ENCODE results near the gene ZNF324. TPM values are rescaled to one million over a fixed set of nuclear protein-coding genes. Genes with fewer than 3 reads are reported as not detected.

Gene ZNF324
- total and polyA plus RNA-seq, 2 of the 8 experiments (the other 6 are each of a cell fraction or from before 2014, with no cell fraction given) = 5.1 to 5.8 TPM

DNA sequence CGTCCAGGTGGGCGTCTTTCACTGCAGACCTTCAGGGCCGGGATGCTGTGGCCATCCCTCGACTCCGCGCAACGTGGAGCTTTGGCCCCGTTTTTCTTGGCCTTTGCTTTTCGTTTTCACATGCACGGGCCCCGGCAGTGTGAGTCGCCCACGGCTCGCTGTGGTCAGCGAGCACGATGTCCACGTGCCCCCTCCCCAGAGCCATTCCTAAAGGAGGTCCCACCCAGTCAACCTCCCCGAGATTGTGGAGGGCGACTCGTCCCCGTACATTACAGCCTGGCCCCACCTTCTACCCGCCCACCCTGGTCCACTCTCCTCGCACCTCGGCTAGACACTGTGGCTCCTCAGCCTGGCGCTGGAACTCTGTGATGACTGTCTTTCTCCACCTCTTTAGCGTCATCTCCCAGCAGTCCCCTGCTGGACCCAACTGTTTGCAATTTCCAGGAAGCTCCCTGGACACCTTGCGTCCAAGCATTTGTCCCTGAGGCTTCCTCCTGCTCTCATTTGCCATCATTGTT, 9.7 kb downstream of the ZNF324 start:
- CTCF ChIA-PET (ENCODE audit: partially characterized antibody) = interaction anchor here (1.0 to 1.3 kb wide), 3 partner anchors 25 to 42 kb away, joined by 3 to 4 read pairs (median 4); partner anchors contain the start of gene ZNF324B
- peak overlapping the region in 3 of 4 experiments; percentile 46 to 62 (median 53); a peak in 6 of 7 replicates for H3K9ac ChIP-seq (replicated peaks in 1 of 4; ENCODE audit: extremely low read depth in 1 of 4, low read depth in 3 of 4, low read length in 3 of 4)
- H3K27ac ChIP-seq (ENCODE audit: low read depth, low read length) = 0 out of 2 replicates have a peak overlapping the region, but pooled peaks have one; percentile 23
- no peak overlapping the region for H2BK120ac ChIP-seq (replicated peaks; ENCODE audit: low read depth, low read length)
- no peak overlapping the region for H3K23ac ChIP-seq (ENCODE audit: insufficient read length)
- H3K79me2 ChIP-seq (ENCODE audit: control insufficient read depth in 1 of 2, insufficient read depth in 2 of 2, low read length in 2 of 2) = no peaks in the 10 kb centered on the region
- H3K14ac ChIP-seq (ENCODE audit: insufficient read length) = no peak overlapping the region
- H3K79me1 ChIP-seq (ENCODE audit: low read depth, low read length) = no peaks in the 10 kb centered on the region
- DNase-seq (ENCODE audit: low read depth in 1 of 2, low spot score in 2 of 2) = no peak
- FAIRE-seq = no peak
- no peak overlapping the region for H2BK15ac ChIP-seq (ENCODE audit: low read length)
- POLR2A ChIA-PET (ENCODE audit: partially characterized antibody) = interaction anchor here (0.7 to 3.0 kb wide), 10 partner anchors 8 to 110 kb away, joined by 3 to 14 read pairs (median 3); partner anchors contain the start of genes CHMP2A and ZBTB45
- H3K18ac ChIP-seq (ENCODE audit: extremely low read depth, low read length) = peak overlapping the region; percentile 83
- peak overlapping the region; percentile 50 for H4K5ac ChIP-seq (ENCODE audit: insufficient read length, low read depth, low read length)
- H3K9me3 ChIP-seq (ENCODE audit: insufficient read depth in 2 of 2, low read depth in 1 of 2, low read length in 1 of 2) = no peaks in the 10 kb centered on the region
- 13% methylated on average over 19 of the region's 27 CpGs; no CpG with 5 or more reads in 1 of the 2 experiments for WGBS, 2 experiments (ENCODE audit: extremely low coverage in 1 of 2, insufficient coverage in 1 of 2, insufficient read length in 1 of 2, insufficient replicate concordance in 2 of 2, low coverage in 1 of 2, low lambda C conversion rate in 2 of 2, missing lambda C conversion rate in 1 of 2)
- H4K8ac ChIP-seq (ENCODE audit: extremely low read depth, insufficient read depth, low read length) = no peak overlapping the region; the same call in 1 of the 2 replicates
- peaks cover 0 to 3% (median 0%) of the 10 kb centered on the region in 4 experiments; a peak in 3 of 7 replicates for H3K27me3 ChIP-seq (replicated peaks in 1 of 4; ENCODE audit: control insufficient read depth in 3 of 4, extremely low read depth in 1 of 4, insufficient read depth in 3 of 4, low read length in 3 of 4)
- TF ChIP-seq, protein P1, sequence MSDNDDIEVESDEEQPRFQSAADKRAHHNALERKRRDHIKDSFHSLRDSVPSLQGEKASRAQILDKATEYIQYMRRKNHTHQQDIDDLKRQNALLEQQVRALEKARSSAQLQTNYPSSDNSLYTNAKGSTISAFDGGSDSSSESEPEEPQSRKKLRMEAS (IDR thresholded peaks at IDR 0.05) = peak; percentile 34; the same call in 1 of the 2 replicates
- TF ChIP-seq POLR2AphosphoS5 (IDR thresholded peaks at IDR 0.05; ENCODE audit: low read depth, low read length) (peak; percentile 37; the same call in 1 of the 2 replicates), SP2 (IDR thresholded peaks at IDR 0.05; ENCODE audit: low read length) (no peak), CBX8 (IDR thresholded peaks at IDR 0.05; ENCODE audit: borderline replicate concordance, low read depth, low read length) (no peak)
- H2AFZ ChIP-seq (ENCODE audit: low read length) = no peak overlapping the region
- H4K20me1 ChIP-seq (replicated peaks in 1 of 2; ENCODE audit: control insufficient read depth in 1 of 2, insufficient read depth in 2 of 2, low read length in 2 of 2) = peaks cover 4 to 6% of the 10 kb centered on the region in 2 experiments
- H4K91ac ChIP-seq (replicated peaks; ENCODE audit: insufficient read length, low read length) = peak overlapping the region; percentile 61
- H2AK5ac ChIP-seq (ENCODE audit: low read depth, low read length) = no peak overlapping the region
- H3K4ac ChIP-seq (replicated peaks; ENCODE audit: insufficient read length, low read depth, low read length) = peak overlapping the region; percentile 32
- H3K4me3 ChIP-seq (ENCODE audit: extremely low read depth in 1 of 4, insufficient read depth in 2 of 4, low read depth in 3 of 4, low read length in 4 of 4) = peak overlapping the region; percentile 42 to 76 (median 70)
- no peak overlapping the region for H3K56ac ChIP-seq (replicated peaks; ENCODE audit: insufficient read length, low read depth, low read length)
- H2BK20ac ChIP-seq (ENCODE audit: low read length) = no peak overlapping the region
- H3K36me3 ChIP-seq (ENCODE audit: control insufficient read depth in 2 of 4, insufficient read depth in 4 of 4, low read length in 3 of 4) = peaks cover 2 to 6% (median 5%) of the 10 kb centered on the region in 4 experiments; a peak in 5 of 8 replicates
- peak overlapping the region; percentile 88 to 94 for H3K4me2 ChIP-seq (ENCODE audit: insufficient read depth in 1 of 2, low read depth in 2 of 2, low read length in 2 of 2)
- H2BK12ac ChIP-seq (ENCODE audit: low read depth, low read length) = no peak overlapping the region
- H3K23me2 ChIP-seq (ENCODE audit: low read depth, low read length) = peaks cover 14% of the 10 kb centered on the region
- H2BK5ac ChIP-seq (ENCODE audit: low read depth, low read length) = peak overlapping the region; percentile 95; the same call in 1 of the 2 replicates
- H3K4me1 ChIP-seq (replicated peaks in 1 of 4; ENCODE audit: control insufficient read depth in 3 of 4, insufficient read depth in 4 of 4, low read length in 3 of 4) = peaks cover 0 to 6% (median 5%) of the 10 kb centered on the region in 4 experiments; a peak in 6 of 7 replicates
